NCI-H524 treated with DMSO at 0.1 percent for 48 hours (cell line): Measurements from ENCODE around the gene AAMP.
"Not testable (repeated sequence)": the region's sequence is repeated elsewhere in the genome, so short reads cannot be mapped to it uniquely, and the experiment has no call there.

ENCODE experiments used
- DNase-seq: peaks from one replicate; lab custom pipeline; 2025; lab: John Stamatoyannopoulos, UW

The AAMP gene

GRCh38 chr2:218269900-218270720 lies at the start of gene AAMP, which contains the start of gene PNKD:
AAMP (minus strand) TSS chr2:218270137; CDS start chr2:218270086, 51 bp downstream.
PNKD (plus strand) TSS chr2:218270519; CDS start chr2:218270536, 17 bp downstream.
- DNase-seq: peak; percentile 91

- no peak for DNase-seq
Measured at GRCh38 chr2:218318241-218318640, 48.3 kb upstream of the AAMP start.

GRCh38 chr2:218317835-218318234 lies 47.9 kb upstream of the AAMP start:
- no peak for DNase-seq

- DNase-seq: no peak
Measured at GRCh38 chr2:218317303-218317630, 47.3 kb upstream of the AAMP start.

GRCh38 chr2:218315397-218315796 lies 45.5 kb upstream of the AAMP start:
- DNase-seq: no peak

GRCh38 chr2:218314764-218315163 lies 44.8 kb upstream of the AAMP start:
- not testable (repeated sequence) for DNase-seq

GRCh38 chr2:218313356-218313755 lies 43.4 kb upstream of the AAMP start:
- DNase-seq: no peak

GRCh38 chr2:218312267-218312756 lies 42.4 kb upstream of the AAMP start:
- DNase-seq: no peak

- DNase-seq: not testable (repeated sequence)
Measured at GRCh38 chr2:218311541-218312266, 41.8 kb upstream of the AAMP start.

- DNase-seq: no peak
Measured at GRCh38 chr2:218310853-218311540, 41.1 kb upstream of the AAMP start.

GRCh38 chr2:218307415-218308090 lies 37.6 kb upstream of the AAMP start:
- no peak for DNase-seq

- DNase-seq: no peak
Measured at GRCh38 chr2:218306184-218306920, 36.4 kb upstream of the AAMP start.

- DNase-seq: no peak
Measured at GRCh38 chr2:218305383-218305782, 35.4 kb upstream of the AAMP start.

GRCh38 chr2:218301176-218301819 lies 31.4 kb upstream of the AAMP start:
- DNase-seq: peak; percentile 32

GRCh38 chr2:218300141-218300540 lies 30.2 kb upstream of the AAMP start:
- DNase-seq: no peak

GRCh38 chr2:218298314-218298875 lies 28.5 kb upstream of the AAMP start:
- DNase-seq: no peak

- no peak for DNase-seq
Measured at GRCh38 chr2:218296847-218297246, 26.9 kb upstream of the AAMP start.

- no peak for DNase-seq
Measured at GRCh38 chr2:218296200-218296599, 26.3 kb upstream of the AAMP start.

- DNase-seq: no peak
Measured at GRCh38 chr2:218295029-218295428, 25.1 kb upstream of the AAMP start.

GRCh38 chr2:218294430-218295022 lies 24.6 kb upstream of the AAMP start:
- no peak for DNase-seq
